ENCODE results near the gene RGL1.
"Not testable (repeated sequence)": the region's sequence is repeated elsewhere in the genome, so short reads cannot be mapped to it uniquely, and the experiment has no call there.

Gene RGL1

DNA sequence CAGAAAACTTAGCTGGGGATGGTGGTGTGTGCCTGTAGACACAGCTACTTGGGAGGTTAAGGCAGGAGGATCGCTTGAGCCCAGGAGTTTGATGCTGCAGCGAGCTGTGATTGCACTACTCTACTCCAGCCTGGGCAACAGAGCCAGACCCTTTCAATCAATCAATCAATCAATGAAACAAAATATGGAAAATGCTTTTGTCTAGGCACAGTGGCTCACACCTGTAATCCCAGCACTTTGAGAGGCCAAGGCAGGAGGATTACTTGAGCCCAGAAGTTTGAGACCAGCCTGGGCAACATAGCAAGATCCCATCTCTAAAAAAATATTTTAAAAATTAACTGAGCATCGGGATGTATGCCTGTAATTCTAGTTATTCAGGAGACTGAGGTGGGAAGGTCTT is 19.0 kb upstream of the RGL1 start:
- DNase-seq (ENCODE audit: low read depth) = not testable (repeated sequence)

GRCh38 chr1:183787704-183788103 is 17.2 kb upstream of the RGL1 start:
- no peak for DNase-seq (ENCODE audit: low read depth)

GRCh38 chr1:183791319-183791718 is 13.6 kb upstream of the RGL1 start:
- DNase-seq (ENCODE audit: low read depth) = no peak

DNA sequence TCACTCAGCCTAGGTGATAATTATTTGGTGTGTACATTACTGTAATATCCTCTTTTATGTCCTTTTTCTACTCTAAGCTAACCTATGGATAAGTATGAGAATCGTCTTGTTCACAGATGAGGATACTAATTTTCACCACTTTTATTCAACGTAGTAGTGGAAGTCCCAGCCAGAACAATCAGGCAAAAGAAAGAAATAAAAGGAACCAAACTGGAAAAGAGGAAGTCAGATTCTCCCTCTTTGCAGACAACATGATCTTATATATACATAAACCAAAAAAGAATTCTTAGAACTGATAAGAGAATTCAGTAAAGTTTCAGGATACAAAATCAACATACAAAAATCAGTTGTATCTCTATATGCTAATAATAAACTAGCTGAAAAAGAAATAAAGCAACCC is 12.6 kb upstream of the RGL1 start:
- DNase-seq (ENCODE audit: low read depth) = no peak

- no peak for DNase-seq (ENCODE audit: low read depth)
Observed at GRCh38 chr1:183794088-183794487, 10.8 kb upstream of the RGL1 start.

DNA sequence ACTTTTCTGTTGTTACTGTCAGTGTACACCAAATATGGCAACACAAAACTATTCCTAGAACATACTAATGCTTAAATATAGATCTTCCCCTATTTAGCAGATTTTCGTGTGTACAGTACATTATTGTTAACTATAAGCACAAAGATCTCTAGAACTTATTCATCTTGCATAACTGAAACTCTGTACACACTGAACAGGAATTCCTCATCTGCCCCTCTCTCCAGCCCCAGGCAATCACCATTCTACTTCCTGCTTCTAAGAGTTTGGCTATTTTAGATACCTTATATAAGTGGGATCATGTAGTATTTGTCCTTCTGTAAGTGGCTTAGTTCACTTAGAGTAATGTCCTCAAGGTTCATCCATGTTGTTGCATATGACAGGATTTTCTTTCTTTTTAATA is 4.5 kb upstream of the RGL1 start:
- DNase-seq (ENCODE audit: low read depth) = no peak

DNA sequence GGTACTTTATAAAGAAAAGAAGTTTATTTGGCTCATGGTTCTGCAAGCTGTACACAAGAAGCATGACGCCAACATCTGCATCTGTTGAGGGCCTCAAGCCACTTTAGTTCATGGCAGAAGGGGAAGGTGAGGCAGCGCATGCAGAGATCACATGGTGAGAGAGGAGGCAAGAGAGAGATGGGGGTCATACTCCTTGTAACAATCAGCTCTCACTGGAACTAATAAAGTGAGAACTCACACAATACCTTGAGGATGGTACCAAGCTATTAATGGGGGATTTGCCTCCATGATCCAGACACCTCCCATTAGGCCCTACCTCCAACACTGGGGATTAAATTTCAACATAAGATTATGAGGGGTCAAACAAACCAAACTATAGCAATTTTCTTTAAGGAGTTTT is 3.3 kb upstream of the RGL1 start:
- no peak for DNase-seq (ENCODE audit: low read depth)

GRCh38 chr1:183804387-183804786 is 533 bp upstream of the RGL1 start:
- DNase-seq (ENCODE audit: low read depth) = no peak

DNA sequence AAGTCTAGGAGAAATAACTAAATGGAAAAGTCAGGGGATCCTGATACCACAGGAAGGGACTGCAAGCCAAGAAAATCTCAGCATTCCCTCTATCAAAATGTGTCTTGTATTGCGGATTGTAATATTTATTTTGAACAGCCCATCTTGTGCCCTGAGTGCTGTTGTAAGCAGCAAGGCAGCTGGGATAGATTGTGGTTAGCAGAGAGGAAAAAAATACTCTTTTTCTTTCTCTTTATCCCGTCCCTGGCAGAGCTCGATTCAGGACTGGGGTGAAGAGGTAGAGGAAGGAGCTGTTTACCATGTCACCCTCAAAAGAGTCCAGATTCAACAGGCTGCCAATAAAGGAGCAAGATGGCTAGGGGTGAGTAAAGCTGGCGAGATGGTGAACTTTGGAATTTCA is 1.2 kb downstream of the RGL1 start:
- no peak for DNase-seq (ENCODE audit: low read depth)

DNA sequence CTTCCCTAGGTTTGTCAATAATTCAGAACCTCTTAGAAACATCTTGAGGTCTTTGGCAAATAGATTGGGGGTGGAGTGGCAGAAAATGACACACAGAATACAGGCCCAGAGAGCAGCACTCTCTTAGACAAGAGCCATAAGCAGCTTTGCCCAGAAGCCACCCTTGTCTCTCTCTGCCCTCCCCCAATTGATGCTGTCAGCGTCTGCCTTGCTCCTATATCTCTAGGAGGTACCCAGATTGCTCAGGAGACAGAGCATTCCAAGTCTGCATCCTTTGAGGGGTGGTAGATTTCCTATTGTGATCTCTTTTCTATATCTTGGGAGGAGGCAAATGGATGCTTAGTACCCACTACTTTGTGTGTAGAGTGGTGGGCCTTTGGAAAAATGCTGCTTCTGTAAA is 1.8 kb downstream of the RGL1 start:
- no peak for DNase-seq (ENCODE audit: low read depth)

DNA sequence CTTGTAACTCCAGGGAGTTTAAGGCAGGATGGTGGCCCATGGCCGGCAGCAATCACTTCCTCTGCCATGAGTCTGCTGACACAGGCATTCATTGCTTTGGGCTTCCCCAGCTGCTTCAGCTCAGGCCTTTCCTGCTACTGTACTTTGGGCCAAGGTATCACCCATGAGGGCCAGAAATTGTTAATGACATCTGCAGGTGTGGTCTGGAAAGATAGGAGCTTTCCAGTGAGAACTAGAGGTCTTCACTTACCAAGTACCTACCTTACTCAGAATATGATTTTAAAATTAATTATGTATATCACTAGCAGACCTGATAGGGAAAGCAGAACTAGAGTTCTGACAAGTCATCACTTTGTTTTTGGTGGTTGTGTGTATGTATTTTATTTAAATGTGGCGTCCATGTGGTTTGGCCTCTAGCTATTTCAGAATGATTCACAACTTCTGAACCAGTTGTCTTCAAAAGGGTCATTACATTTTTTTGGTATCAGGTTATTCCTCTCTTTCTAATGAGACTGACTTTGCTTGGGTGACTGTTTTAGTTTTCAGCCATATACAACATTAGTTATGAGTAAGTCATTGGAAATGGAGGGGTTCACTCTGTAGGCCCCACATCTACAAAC is 2.7 kb downstream of the RGL1 start:
- no peak for DNase-seq (ENCODE audit: low read depth)

GRCh38 chr1:183808296-183809027 is 3.5 kb downstream of the RGL1 start:
- DNase-seq (ENCODE audit: low read depth) = no peak

GRCh38 chr1:183810121-183810520 is 5.2 kb downstream of the RGL1 start:
- DNase-seq (ENCODE audit: low read depth) = no peak

- DNase-seq (ENCODE audit: low read depth) = no peak
Observed at GRCh38 chr1:183810756-183811544, 6.0 kb downstream of the RGL1 start.

DNA sequence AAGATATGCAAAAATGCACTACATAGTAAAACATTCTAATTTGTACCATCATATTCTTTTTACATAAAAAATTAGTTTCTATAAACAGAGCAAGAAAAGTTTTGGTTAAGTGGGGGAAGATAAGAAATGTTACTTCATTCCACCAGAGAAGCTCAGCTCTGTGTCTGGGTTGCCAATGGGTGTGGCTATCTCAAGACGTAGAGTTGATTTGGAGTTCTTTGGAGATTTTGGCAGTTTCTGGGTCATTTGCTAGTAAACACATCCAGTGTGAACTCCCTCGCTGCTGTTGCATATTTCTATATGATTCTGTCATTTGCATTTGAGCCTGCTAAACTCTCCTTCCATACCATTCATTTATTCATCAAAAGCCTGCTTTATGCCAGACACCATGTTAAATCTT is 7.2 kb downstream of the RGL1 start:
- DNase-seq (ENCODE audit: low read depth) = no peak

- DNase-seq (ENCODE audit: low read depth) = no peak
Observed at GRCh38 chr1:183812686-183813569, 8.0 kb downstream of the RGL1 start.

GRCh38 chr1:183814121-183814681 is 9.3 kb downstream of the RGL1 start:
- no peak for DNase-seq (ENCODE audit: low read depth)

- DNase-seq (ENCODE audit: low read depth) = no peak
Observed at GRCh38 chr1:183816110-183816509, 11.2 kb downstream of the RGL1 start.

GRCh38 chr1:183817576-183818288 is 12.8 kb downstream of the RGL1 start:
- DNase-seq (ENCODE audit: low read depth) = no peak

- DNase-seq (ENCODE audit: low read depth) = no peak
Observed at GRCh38 chr1:183819059-183819458, 14.1 kb downstream of the RGL1 start.

DNA sequence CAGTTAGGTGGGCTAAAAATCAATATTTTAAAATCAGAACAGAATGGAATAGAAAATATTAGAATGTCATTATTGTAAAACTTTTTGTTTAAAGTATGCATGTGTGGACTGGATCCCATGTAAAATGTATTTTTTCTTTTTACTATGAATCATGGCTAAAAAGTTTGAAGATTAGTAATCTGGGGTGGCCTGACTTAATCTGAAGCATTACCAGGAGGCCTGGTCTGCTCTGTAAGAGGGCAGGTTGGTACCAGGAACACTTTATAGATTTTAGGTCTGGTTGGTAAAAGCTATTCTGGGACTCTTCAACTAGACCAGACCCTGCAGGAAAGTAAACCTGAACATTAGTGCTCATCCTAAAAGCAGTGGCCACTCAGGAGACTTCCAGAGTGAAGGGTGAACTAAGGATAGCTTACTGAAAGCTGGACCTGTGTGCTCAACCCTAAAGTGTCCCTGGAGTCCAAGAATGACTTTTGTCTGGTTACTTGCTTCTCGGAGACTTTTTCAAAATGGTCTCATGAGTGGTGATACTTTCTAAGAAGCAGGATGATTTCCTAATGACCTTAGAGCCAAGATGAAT is 16.5 kb downstream of the RGL1 start:
- DNase-seq (ENCODE audit: low read depth) = no peak

All from non-pigmented ciliary epithelial cell (primary cell).